SU-DHL-6 (cell line): ENCODE results near the gene CSPG4.

Experiments used
- H2AFZ ChIP-seq: fragments of 200-600 bp; sonication (generic); 2 replicates; pipeline ENCODE4 v1.6.1; 2014; ENCODE audit warnings: low read depth, mild to moderate bottlenecking, moderate library complexity, mixed read lengths, antibody characterized with exemption, low read length; ENCODE audit not compliant: severe bottlenecking
- H3F3A ChIP-seq: fragments of 200-600 bp; shearing (Covaris generic); 2 replicates; pipeline ENCODE4 v1.6.0; 2016; ENCODE audit warnings: antibody characterized with exemption, mild to moderate bottlenecking; ENCODE audit not compliant: insufficient read depth
- H3K27ac ChIP-seq: fragments of 200-600 bp; sonication (generic); 2 replicates; pipeline ENCODE4 v1.5.1; 2016; ENCODE audit warnings: low read depth, mild to moderate bottlenecking, low read length, moderate library complexity, mixed read lengths
- H3K27me3 ChIP-seq: fragments of 200-600 bp; sonication (generic), shearing (Covaris generic); 2 replicates; pipeline ENCODE4 v1.6.0; 2014; ENCODE audit warnings: mild to moderate bottlenecking, low read length
- H3K36me3 ChIP-seq: fragments of 200-600 bp; sonication (generic); 2 replicates; pipeline ENCODE4 v1.6.1; 2014; ENCODE audit warnings: mild to moderate bottlenecking, low read length, mixed read lengths
- H3K4me2 ChIP-seq: fragments of 300-600, 200-600 bp; shearing (Covaris generic), sonication (generic); 2 replicates; pipeline ENCODE4 v1.6.0; 2014; ENCODE audit warnings: low read length, low read depth, mild to moderate bottlenecking; ENCODE audit not compliant: poor library complexity, severe bottlenecking
- H3K4me3 ChIP-seq: fragments of 200-600 bp; sonication (generic); 2 replicates; pipeline ENCODE4 v1.5.1; 2014; ENCODE audit warnings: antibody characterized with exemption, low read length, mild to moderate bottlenecking, mixed read lengths; ENCODE audit not compliant: insufficient read depth, poor library complexity, severe bottlenecking
- H3K79me2 ChIP-seq: fragments of 200-600 bp; sonication (generic); 2 replicates; pipeline ENCODE4 v1.6.1; 2014; ENCODE audit warnings: mild to moderate bottlenecking, low read length, moderate library complexity; ENCODE audit not compliant: insufficient read depth
- H3K9ac ChIP-seq: fragments of 200-600 bp; sonication (generic); 2 replicates; pipeline ENCODE4 v1.7.0; 2014; ENCODE audit warnings: mild to moderate bottlenecking, low read length
- H3K9me2 ChIP-seq: fragments of 200-600 bp; sonication (generic); replicated peaks from 2 replicates; pipeline ENCODE4 v1.6.1; 2014; ENCODE audit warnings: low read length; ENCODE audit not compliant: insufficient read depth
- H3K9me3 ChIP-seq: fragments of 200-600 bp; sonication (generic); 2 replicates; pipeline ENCODE4 v1.6.1; 2014; ENCODE audit warnings: low read length, mixed read lengths; ENCODE audit not compliant: insufficient read depth
- H4K20me1 ChIP-seq: fragments of 200-600 bp; sonication (generic); 2 replicates; pipeline ENCODE4 v1.6.1; 2014; ENCODE audit warnings: low read depth, mild to moderate bottlenecking, antibody characterized with exemption, low read length, moderate library complexity, mixed read lengths
- CTCF ChIP-seq: fragments of 200-600 bp; sonication (generic); IDR thresholded peaks from one replicate; pipeline ENCODE4 v1.5.1; 2017; ENCODE audit warnings: antibody characterized with exemption, mild to moderate bottlenecking, low read length, moderate library complexity; ENCODE audit not compliant: insufficient read depth, poor library complexity, severe bottlenecking
- EZH2phosphoT487 ChIP-seq: fragments of 200-600 bp; sonication (generic), shearing (Covaris generic); conservative IDR thresholded peaks from 2 replicates; pipeline ENCODE4 v1.6.1; 2018; ENCODE audit warnings: mild to moderate bottlenecking, antibody characterized with exemption, low read length, moderate library complexity, mixed read lengths

Gene CSPG4

GRCh38 chr15:75646944-75647364 lies 65.7 kb downstream of the CSPG4 start:
- peak overlapping the region; percentile 74 for H3K4me2 ChIP-seq

GRCh38 chr15:75646112-75646943 lies 66.3 kb downstream of the CSPG4 start:
- no peak overlapping the region for H3K27ac ChIP-seq
- no peaks in the 10 kb centered on the region for H3K9me2 ChIP-seq
- peak overlapping the region; percentile 74 for H3K4me2 ChIP-seq
- no peaks in the 10 kb centered on the region; the same call in 1 of the 2 replicates for H3K27me3 ChIP-seq
- H3K9me3 ChIP-seq, result no peaks in the 10 kb centered on the region
- no peak overlapping the region for H3K9ac ChIP-seq
- no peaks in the 10 kb centered on the region for H3K36me3 ChIP-seq
- no peaks in the 10 kb centered on the region for H3K79me2 ChIP-seq
- H3K4me3 ChIP-seq, result no peak overlapping the region
- 0 out of 2 replicates have a peak, but pooled peaks cover 5% of the 10 kb centered on the region for H3F3A ChIP-seq
- TF ChIP-seq CTCF (no peak), EZH2phosphoT487 (no peak)
- no peak overlapping the region for H2AFZ ChIP-seq
- H4K20me1 ChIP-seq, result no peaks in the 10 kb centered on the region

More at GRCh38 chr15:75646944-75647364, 65.7 kb downstream of the CSPG4 start:
- TF ChIP-seq EZH2phosphoT487, result no peak
- 0 out of 2 replicates have a peak, but pooled peaks cover 5% of the 10 kb centered on the region for H3F3A ChIP-seq
- H3K9me3 ChIP-seq, result no peaks in the 10 kb centered on the region
- H4K20me1 ChIP-seq, result no peaks in the 10 kb centered on the region
- no peaks in the 10 kb centered on the region; the same call in 1 of the 2 replicates for H3K27me3 ChIP-seq
- H2AFZ ChIP-seq, result peak overlapping the region; percentile 90
- no peaks in the 10 kb centered on the region for H3K9me2 ChIP-seq
- peak overlapping the region; percentile 54 for H3K9ac ChIP-seq
- H3K36me3 ChIP-seq, result no peaks in the 10 kb centered on the region
- H3K79me2 ChIP-seq, result no peaks in the 10 kb centered on the region
- H3K27ac ChIP-seq, result no peak overlapping the region
- peak overlapping the region; percentile 62 for H3K4me3 ChIP-seq

GRCh38 chr15:75644376-75644775 lies 68.3 kb downstream of the CSPG4 start:
- H3K27ac ChIP-seq, result no peak overlapping the region
- peaks cover 13% of the 10 kb centered on the region for H3F3A ChIP-seq
- H3K4me3 ChIP-seq, result no peak overlapping the region
- H3K79me2 ChIP-seq, result peaks cover 5% of the 10 kb centered on the region
- no peaks in the 10 kb centered on the region for H3K9me2 ChIP-seq
- TF ChIP-seq CTCF (no peak), EZH2phosphoT487 (no peak)
- no peak overlapping the region for H2AFZ ChIP-seq
- H3K27me3 ChIP-seq, result no peaks in the 10 kb centered on the region; the same call in 1 of the 2 replicates
- no peaks in the 10 kb centered on the region for H3K36me3 ChIP-seq
- H3K4me2 ChIP-seq, result no peak overlapping the region
- no peak overlapping the region for H3K9ac ChIP-seq
- no peaks in the 10 kb centered on the region for H4K20me1 ChIP-seq
- no peaks in the 10 kb centered on the region for H3K9me3 ChIP-seq

GRCh38 chr15:75641603-75642002 lies 71.0 kb downstream of the CSPG4 start:
- H3K27me3 ChIP-seq, result no peaks in the 10 kb centered on the region; the same call in 1 of the 2 replicates
- no peak overlapping the region for H3K4me2 ChIP-seq
- H3F3A ChIP-seq, result peaks cover 10% of the 10 kb centered on the region

More at GRCh38 chr15:75641603-75642002, 71.0 kb downstream of the CSPG4 start:
- Histone ChIP-seq H3K9ac (no peak overlapping the region), H3K9me2 (no peaks in the 10 kb centered on the region), H4K20me1 (peaks cover 3% of the 10 kb centered on the region; the same call in 1 of the 2 replicates), H3K79me2 (peaks cover 32% of the 10 kb centered on the region), H3K27ac (no peak overlapping the region), H3K9me3 (no peaks in the 10 kb centered on the region), H2AFZ (no peak overlapping the region), H3K36me3 (no peaks in the 10 kb centered on the region), H3K4me3 (no peak overlapping the region)
- TF ChIP-seq CTCF, result no peak
- no peak for TF ChIP-seq EZH2phosphoT487
